Activated CD4-positive, alpha-beta T cell treated with anti-CD3 and anti-CD28 coated beads, Interleukin-2, amount 10 ng/mL, durations not matched to agents 24 days and 14 days (primary cell): ENCODE data around the gene DGCR2. TPM values are rescaled to one million over a fixed set of nuclear protein-coding genes. Genes with fewer than 3 reads are reported as not detected.
"Not testable (repeated sequence)": the region's sequence is repeated elsewhere in the genome, so short reads cannot be mapped to it uniquely, and the experiment has no call there.

Experiments
- DNase-seq: peaks from one replicate; pipeline ENCODE4 v3.0.0; 2022
- H3K27ac Mint-ChIP-seq: one replicate; pipeline ENCODE4 v1.8.0; 2022; ENCODE audit warnings: mild to moderate bottlenecking, mixed read lengths
- H3K27me3 Mint-ChIP-seq: one replicate; pipeline ENCODE4 v1.8.0; 2022; ENCODE audit warnings: mixed read lengths
- H3K36me3 Mint-ChIP-seq: one replicate; pipeline ENCODE4 v1.8.0; 2022; ENCODE audit warnings: low read depth, mild to moderate bottlenecking, mixed read lengths
- H3K4me1 Mint-ChIP-seq: one replicate; pipeline ENCODE4 v1.8.0; 2021; ENCODE audit warnings: mixed read lengths
- H3K4me3 Mint-ChIP-seq: one replicate; pipeline ENCODE4 v1.8.0; 2022; ENCODE audit warnings: mild to moderate bottlenecking, moderate library complexity, mixed read lengths
- H3K9me3 Mint-ChIP-seq: one replicate; pipeline ENCODE4 v1.8.0; 2021; ENCODE audit warnings: mixed read lengths
- intact Hi-C: fragments of 100-400 bp; cut with micrococcal nuclease; formaldehyde crosslinking; loops from one replicate; pipeline ENCODE4 v1.15.1; 2023
- total RNA-seq: library from RNA; stranded (reverse); gene quantifications from 2 replicates; pipeline ENCODE4 v1.2.3, GENCODE V29; 2022

The DGCR2 gene
- total RNA-seq, 1 donor from 2014 or later = 25.5 TPM

- H3K27ac Mint-ChIP-seq, H3K4me3 Mint-ChIP-seq, H3K9me3 Mint-ChIP-seq, H3K27me3 Mint-ChIP-seq, intact Hi-C loops, H3K4me1 Mint-ChIP-seq, H3K36me3 Mint-ChIP-seq, DNase-seq: not testable (repeated sequence)
Observed at GRCh38 chr22:19034031-19034723, 88.0 kb downstream of the DGCR2 start.

DNA sequence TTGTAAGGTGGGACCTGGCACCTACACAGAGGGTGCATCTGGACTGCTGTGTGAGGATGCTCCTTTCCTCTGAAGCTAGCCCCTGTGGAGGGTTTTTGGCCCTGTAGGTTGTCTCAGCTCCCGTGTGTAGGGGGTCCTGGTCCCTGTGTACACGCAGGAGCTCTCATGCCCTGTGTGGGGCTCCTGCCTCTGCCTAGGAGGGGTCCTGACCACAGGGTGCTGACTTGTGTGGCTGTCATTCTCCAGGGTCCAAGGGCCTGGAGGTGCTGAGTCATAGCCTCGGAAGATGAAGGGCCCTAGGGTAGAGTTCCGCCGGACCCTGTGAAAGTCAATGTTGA, 88.7 kb downstream of the DGCR2 start:
- peaks cover 13% of the 10 kb centered on the region for H3K27me3 Mint-ChIP-seq
- H3K4me1 Mint-ChIP-seq, H3K36me3 Mint-ChIP-seq, H3K27ac Mint-ChIP-seq, H3K9me3 Mint-ChIP-seq, intact Hi-C loops, H3K4me3 Mint-ChIP-seq, DNase-seq: not testable (repeated sequence)

DNA sequence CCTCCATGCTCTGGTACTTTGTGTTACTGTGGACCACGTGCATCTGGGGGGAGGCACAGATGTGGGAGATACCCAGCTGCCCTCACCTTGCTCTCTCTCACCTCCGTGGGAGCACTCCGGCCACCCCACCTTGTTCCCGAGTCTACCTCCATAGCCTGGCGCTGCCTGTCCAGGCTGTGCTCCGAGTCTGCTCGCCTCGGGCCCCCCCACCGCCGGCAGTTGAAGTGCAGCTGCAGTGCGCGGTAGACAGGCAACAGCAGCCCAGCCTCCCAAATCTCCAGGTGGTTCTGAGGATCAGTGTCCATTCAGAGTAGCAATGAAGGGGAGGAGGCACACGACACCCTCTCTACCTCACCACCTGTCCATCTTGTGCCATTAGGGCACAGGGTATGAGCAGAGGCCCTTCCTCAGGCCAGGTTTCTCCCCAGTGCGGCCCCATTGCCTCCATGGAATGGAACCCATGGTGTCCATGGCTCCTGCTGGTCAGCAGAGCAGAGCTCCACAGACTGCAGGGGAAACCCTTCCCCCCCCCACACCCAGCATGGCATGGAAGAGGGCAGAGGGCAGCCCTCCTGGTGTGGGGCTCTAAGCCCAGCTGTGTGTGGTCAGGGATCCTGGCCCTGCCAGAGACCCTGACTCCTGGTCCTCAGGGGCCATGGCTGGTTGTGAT, 89.2 kb downstream of the DGCR2 start:
- intact Hi-C loops, H3K4me1 Mint-ChIP-seq, H3K36me3 Mint-ChIP-seq, DNase-seq, H3K9me3 Mint-ChIP-seq, H3K27ac Mint-ChIP-seq, H3K4me3 Mint-ChIP-seq: not testable (repeated sequence)
- H3K27me3 Mint-ChIP-seq = peaks cover 17% of the 10 kb centered on the region

DNA sequence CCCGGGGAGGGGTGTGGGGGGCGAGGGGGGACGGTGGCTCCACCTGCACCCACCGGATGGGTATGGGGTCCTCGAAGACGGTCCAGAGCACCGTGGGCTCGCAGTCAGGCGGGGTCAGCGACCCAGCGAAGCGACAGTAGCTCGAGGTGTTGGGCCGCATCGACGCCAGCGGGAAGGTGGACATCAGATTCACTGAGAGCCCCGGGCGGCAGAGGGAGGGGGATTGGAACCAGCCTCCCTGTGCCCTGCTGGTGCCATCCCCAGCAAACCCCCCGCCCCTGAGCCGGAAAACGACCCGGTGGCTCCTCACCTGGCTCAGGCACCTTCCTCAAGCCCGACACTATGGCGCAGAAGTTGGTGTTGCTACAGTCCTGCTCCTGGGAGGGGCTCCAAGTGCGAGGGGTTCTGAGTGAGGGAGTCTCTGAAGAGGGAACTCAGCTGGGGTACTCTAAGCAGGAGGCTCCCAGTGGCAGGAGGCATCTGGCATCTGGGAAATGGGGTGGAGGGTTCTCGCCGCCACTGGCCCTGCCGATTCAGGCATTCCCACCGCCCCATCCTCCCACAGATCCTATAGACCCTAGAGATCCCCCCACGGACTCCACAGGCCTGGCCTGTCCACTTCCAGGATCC, 89.9 kb downstream of the DGCR2 start:
- H3K4me1 Mint-ChIP-seq, H3K4me3 Mint-ChIP-seq, H3K36me3 Mint-ChIP-seq, H3K9me3 Mint-ChIP-seq, H3K27ac Mint-ChIP-seq, intact Hi-C loops, DNase-seq: not testable (repeated sequence)
- peaks cover 17% of the 10 kb centered on the region for H3K27me3 Mint-ChIP-seq

DNA sequence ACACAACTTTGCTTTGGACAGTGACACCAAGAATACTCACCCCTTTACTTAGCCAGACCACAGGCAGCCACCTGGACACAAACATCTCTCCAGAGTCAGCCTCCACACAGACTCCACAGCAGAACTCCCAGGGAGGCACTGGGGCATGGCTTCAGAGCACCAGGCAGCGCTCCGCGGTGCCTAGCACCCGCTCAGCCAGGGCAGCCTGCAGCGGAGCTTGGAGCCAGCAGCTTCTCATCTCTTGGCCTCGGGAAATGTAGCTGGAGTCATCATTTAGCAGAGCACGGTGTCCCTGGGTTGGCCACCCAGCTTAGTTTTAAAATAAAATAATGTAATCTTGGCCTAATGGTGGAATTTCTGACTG, 91.3 kb downstream of the DGCR2 start:
- H3K27ac Mint-ChIP-seq, H3K36me3 Mint-ChIP-seq, intact Hi-C loops, H3K9me3 Mint-ChIP-seq, H3K4me1 Mint-ChIP-seq, H3K4me3 Mint-ChIP-seq, DNase-seq: not testable (repeated sequence)
- H3K27me3 Mint-ChIP-seq = peaks cover 20% of the 10 kb centered on the region

- intact Hi-C loops, H3K4me1 Mint-ChIP-seq, DNase-seq, H3K4me3 Mint-ChIP-seq, H3K27ac Mint-ChIP-seq, H3K36me3 Mint-ChIP-seq, H3K9me3 Mint-ChIP-seq: not testable (repeated sequence)
- H3K27me3 Mint-ChIP-seq = peaks cover 20% of the 10 kb centered on the region
Observed at GRCh38 chr22:19030226-19030888, 91.9 kb downstream of the DGCR2 start.

DNA sequence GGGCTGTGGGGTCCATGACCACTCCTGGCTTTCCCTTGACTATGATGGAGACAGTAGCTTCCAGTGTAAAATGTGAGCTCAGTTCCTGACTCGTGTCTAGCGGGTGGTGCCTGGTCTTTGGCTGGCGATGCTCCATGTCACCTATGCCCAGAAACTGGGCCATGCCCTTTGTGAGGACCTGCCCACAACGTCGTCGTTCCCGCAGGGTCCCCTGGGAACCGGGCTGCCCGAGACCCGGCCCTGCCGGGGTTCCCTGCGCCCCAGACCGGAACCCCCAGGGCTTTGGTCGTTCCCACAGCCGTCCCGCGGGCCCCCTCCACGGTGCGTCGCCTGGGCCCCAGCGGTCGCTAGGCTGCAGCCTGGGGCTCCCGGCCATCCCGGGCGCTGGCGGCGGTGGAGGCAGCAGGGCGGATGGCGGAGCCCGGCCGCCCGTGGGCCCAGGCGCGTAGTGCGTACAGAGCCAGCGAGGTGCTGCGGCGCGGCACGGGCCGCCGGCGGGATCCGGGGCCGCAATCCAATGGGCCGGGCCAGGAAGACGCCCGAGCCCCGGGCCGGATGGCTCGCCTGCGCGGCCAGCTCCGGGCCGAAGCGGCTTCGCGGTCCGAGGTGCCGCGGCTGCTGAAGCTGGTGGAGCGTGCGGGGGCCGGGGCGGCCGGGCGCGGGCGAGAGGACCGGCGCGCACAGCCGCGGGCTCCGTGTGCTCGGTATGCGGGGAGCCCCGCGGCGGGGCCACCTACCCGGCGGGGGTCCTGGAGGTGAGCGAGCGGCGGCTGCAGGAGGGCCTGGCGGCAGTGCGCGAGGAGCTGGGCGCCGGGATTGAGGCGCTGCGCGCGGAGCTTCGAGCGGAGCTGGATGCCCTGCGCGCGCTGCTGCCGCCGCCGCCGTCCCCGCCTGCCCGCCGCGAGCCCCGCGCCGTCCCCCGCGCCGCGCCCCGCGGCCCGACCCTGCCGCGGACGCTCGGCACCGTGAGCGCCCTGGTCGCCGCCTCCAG, 92.8 kb downstream of the DGCR2 start:
- H3K27me3 Mint-ChIP-seq = peaks cover 20% of the 10 kb centered on the region
- intact Hi-C loops, H3K9me3 Mint-ChIP-seq, DNase-seq, H3K4me3 Mint-ChIP-seq, H3K4me1 Mint-ChIP-seq, H3K36me3 Mint-ChIP-seq, H3K27ac Mint-ChIP-seq: not testable (repeated sequence)

DNA sequence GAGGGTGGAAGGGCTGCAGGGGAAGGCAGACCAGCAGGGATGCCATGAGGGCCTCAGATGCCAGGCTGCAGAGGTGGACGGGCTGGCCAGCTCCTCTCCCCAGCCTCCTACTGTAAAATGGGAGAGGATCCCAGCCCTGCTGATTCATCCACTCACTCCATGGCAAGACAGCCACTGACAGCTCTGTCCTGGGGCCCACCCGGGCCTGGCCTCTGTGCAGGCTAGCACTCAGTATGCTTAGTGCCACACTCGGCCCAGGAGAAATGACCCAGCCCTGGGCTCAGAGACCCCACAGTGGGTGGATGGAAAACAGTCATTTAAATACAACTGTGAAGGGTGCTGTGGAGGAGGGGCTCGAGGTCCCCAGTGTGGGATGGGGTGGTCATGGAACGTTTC, 94.2 kb downstream of the DGCR2 start:
- H3K4me3 Mint-ChIP-seq, H3K9me3 Mint-ChIP-seq, H3K27ac Mint-ChIP-seq, intact Hi-C loops, H3K4me1 Mint-ChIP-seq, H3K36me3 Mint-ChIP-seq, DNase-seq: not testable (repeated sequence)
- peaks cover 20% of the 10 kb centered on the region for H3K27me3 Mint-ChIP-seq

DNA sequence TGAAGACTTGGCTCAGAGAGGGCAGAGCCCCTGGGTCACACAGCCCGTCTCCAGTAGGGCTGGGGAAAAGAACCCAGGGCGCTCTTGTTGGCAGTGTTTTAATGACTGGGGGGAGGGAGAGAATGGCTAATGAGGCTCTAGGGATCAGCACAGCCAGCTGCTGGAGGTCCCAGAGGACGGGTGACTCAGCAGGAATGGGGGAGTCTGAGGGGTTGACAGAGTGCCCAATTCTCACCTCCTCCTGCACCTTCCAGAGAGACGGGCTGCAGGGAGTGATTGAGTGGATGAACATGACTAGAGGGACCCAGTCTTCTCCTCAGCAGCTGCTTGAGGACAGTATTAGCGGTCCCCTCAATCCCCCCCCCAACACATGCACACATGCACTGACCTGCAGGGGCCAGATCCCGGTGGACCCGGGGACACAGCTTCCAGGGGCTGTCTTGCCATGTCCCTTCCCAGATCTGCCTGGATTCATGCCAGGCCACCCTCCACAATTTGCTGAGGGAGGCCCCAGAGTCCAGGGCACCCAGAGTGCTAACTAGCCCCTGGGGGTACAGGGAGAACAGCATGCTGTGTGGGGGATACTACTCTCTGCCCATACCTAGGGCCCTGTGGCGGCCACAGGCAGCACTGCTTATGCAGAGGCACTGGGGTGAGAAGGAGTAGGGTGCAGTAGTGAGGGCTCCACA, 94.7 kb downstream of the DGCR2 start:
- intact Hi-C loops, H3K36me3 Mint-ChIP-seq, H3K4me1 Mint-ChIP-seq, H3K27ac Mint-ChIP-seq, H3K9me3 Mint-ChIP-seq, DNase-seq, H3K4me3 Mint-ChIP-seq: not testable (repeated sequence)
- peaks cover 20% of the 10 kb centered on the region for H3K27me3 Mint-ChIP-seq

DNA sequence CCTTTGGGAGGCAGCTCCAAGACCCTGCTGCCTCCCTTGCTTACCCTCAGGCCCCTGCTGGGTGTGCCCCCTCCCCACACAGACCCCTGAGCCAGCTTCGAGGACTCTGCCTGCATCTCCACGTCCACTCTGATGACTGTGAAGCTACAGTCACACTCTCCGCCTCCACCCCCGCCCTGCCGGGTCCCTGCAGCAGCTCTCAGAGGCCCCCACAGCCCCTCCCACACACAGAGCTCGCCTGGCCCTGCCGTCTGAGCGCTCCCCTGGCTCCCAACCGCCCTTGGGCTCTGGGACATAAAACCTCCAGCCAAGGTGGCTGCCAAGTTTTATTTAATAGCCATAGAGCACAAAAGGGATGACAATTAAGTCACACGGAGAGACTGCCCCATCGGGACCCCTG, 96.1 kb downstream of the DGCR2 start:
- H3K27ac Mint-ChIP-seq, H3K4me1 Mint-ChIP-seq, H3K36me3 Mint-ChIP-seq, H3K4me3 Mint-ChIP-seq, H3K9me3 Mint-ChIP-seq, DNase-seq, intact Hi-C loops: not testable (repeated sequence)
- peaks cover 17% of the 10 kb centered on the region for H3K27me3 Mint-ChIP-seq

DNA sequence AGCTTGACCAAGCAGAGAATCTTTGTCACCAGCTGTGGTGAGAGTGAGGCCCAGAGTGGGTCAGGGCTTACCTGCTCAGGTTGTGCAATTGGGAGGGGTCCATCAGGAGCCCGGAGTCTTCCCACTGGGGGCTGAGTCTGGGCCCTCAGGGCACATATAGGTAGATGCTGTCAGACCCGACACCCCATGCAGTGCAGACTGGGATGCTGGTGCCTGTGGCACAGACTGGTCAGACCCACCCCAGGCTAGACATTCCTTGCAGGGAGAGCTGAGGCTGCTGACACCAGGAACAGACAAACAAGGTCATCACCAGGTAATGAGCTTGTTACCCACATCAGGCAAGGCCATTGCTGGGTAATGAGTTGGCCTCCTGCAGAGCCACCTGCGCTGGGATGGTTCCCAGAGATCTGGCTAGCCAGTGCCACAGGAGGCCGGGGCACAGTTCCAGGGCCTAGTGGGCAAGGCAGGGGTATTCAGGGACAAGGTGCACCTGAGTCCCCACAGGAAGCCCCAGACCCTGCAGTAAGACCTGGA, 97.2 kb downstream of the DGCR2 start:
- intact Hi-C loops, DNase-seq, H3K9me3 Mint-ChIP-seq: not testable (repeated sequence)

DNA sequence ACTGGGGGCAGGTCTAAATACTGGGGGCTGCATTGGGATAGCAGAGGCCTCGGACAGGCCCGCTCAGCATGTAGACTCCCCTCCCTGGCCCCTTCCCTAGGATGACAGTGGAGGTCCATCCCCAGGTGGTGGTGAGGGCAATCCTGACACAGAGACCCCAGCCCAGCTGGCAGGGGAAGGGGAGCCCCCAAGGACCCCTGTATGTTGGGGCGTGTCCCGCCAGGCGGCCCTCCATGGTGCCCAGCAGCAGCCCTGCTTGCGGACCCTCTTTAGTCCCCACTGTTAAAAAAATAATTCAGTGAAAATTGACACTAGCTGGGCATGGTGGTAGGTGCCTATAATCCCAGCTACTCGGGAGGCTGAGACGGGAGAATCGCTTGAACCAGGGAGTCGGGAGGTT, 98.3 kb downstream of the DGCR2 start:
- H3K27ac Mint-ChIP-seq, H3K36me3 Mint-ChIP-seq, H3K9me3 Mint-ChIP-seq, DNase-seq, H3K4me3 Mint-ChIP-seq, H3K4me1 Mint-ChIP-seq, intact Hi-C loops: not testable (repeated sequence)
- H3K27me3 Mint-ChIP-seq = peaks cover 16% of the 10 kb centered on the region

More for the DNA sequence above, 97.2 kb downstream of the DGCR2 start:
- H3K4me3 Mint-ChIP-seq, H3K4me1 Mint-ChIP-seq, H3K27ac Mint-ChIP-seq, H3K36me3 Mint-ChIP-seq: not testable (repeated sequence)
- H3K27me3 Mint-ChIP-seq = peaks cover 16% of the 10 kb centered on the region

DNA sequence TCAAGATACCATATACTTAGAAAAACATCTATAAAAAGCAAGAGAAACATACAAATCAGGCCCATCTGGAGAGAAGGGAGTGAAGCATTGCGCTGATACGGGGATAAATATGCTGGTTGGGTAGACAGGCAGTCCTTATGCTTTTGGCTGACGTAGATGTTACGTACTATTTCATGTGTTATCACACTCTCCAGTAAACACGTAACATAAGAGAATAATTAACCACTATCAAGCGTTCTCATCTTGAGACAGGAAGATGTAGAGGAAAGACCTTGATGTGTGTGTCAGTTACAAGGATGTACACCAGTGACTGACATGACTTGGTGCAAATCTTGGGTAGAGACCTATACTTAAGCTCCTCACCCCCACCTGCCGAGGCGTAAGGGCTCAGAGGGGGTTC, 99.5 kb downstream of the DGCR2 start:
- no peak for DNase-seq
- no peaks in the 10 kb centered on the region for H3K4me1 Mint-ChIP-seq
- no peak overlapping the region for H3K27ac Mint-ChIP-seq
- peaks cover 9% of the 10 kb centered on the region for H3K27me3 Mint-ChIP-seq
- H3K4me3 Mint-ChIP-seq = no peak overlapping the region
- H3K9me3 Mint-ChIP-seq = no peaks in the 10 kb centered on the region
- H3K36me3 Mint-ChIP-seq = no peaks in the 10 kb centered on the region
- intact Hi-C loops = no loop called here
